NCI-H1694 (cell line): Measurements from ENCODE around the gene CNTNAP5.

Experiments
- DNase-seq: peaks from one replicate; lab custom pipeline; 2025; lab: John Stamatoyannopoulos, UW

The CNTNAP5 gene

GRCh38 chr2:124159166-124159565 lies 134.1 kb downstream of the CNTNAP5 start:
- no peak for DNase-seq

- no peak for DNase-seq
Observed at GRCh38 chr2:124161542-124161941, 136.5 kb downstream of the CNTNAP5 start.

- DNase-seq = no peak
Observed at GRCh38 chr2:124162256-124162655, 137.2 kb downstream of the CNTNAP5 start.

GRCh38 chr2:124163840-124164239 lies 138.8 kb downstream of the CNTNAP5 start:
- no peak for DNase-seq

- no peak for DNase-seq
Observed at GRCh38 chr2:124165698-124166097, 140.6 kb downstream of the CNTNAP5 start.

GRCh38 chr2:124171472-124172063 lies 146.5 kb downstream of the CNTNAP5 start:
- no peak for DNase-seq

- DNase-seq = no peak
Observed at GRCh38 chr2:124178719-124179118, 153.6 kb downstream of the CNTNAP5 start.

GRCh38 chr2:124180635-124181034 lies 155.5 kb downstream of the CNTNAP5 start:
- no peak for DNase-seq

- DNase-seq = no peak
Observed at GRCh38 chr2:124186801-124187200, 161.7 kb downstream of the CNTNAP5 start.

- no peak for DNase-seq
Observed at GRCh38 chr2:124187948-124188347, 162.9 kb downstream of the CNTNAP5 start.

GRCh38 chr2:124193706-124194105 lies 168.6 kb downstream of the CNTNAP5 start:
- no peak for DNase-seq

- DNase-seq = no peak
Observed at GRCh38 chr2:124201713-124202112, 176.6 kb downstream of the CNTNAP5 start.

- DNase-seq = no peak
Observed at GRCh38 chr2:124209441-124209840, 184.4 kb downstream of the CNTNAP5 start.

GRCh38 chr2:124211461-124211860 lies 186.4 kb downstream of the CNTNAP5 start:
- DNase-seq = no peak

GRCh38 chr2:124213977-124214587 lies 189.0 kb downstream of the CNTNAP5 start:
- no peak for DNase-seq

GRCh38 chr2:124246170-124246569 lies 221.1 kb downstream of the CNTNAP5 start:
- DNase-seq = no peak

GRCh38 chr2:124248386-124248785 lies 223.3 kb downstream of the CNTNAP5 start:
- DNase-seq = no peak

GRCh38 chr2:124250433-124250832 lies 225.3 kb downstream of the CNTNAP5 start:
- DNase-seq = no peak

GRCh38 chr2:124254621-124255020 lies 229.5 kb downstream of the CNTNAP5 start:
- DNase-seq = no peak

GRCh38 chr2:124257120-124257519 lies 232.0 kb downstream of the CNTNAP5 start:
- DNase-seq = no peak

- DNase-seq = no peak
Observed at GRCh38 chr2:124258140-124258880, 233.2 kb downstream of the CNTNAP5 start.

GRCh38 chr2:124261456-124261855 lies 236.4 kb downstream of the CNTNAP5 start:
- no peak for DNase-seq

- DNase-seq = no peak
Observed at GRCh38 chr2:124264551-124265091, 239.5 kb downstream of the CNTNAP5 start.
